ENCODE measurements around the gene ARHGAP26.
A peak's percentile ranks its signal among the peaks of the same experiment; 100 is the strongest.

- TF ChIP-seq CTCF (conservative IDR thresholded peaks at IDR 0.05; ENCODE audit: low read depth, low read length), result no peak
- no peak for TF ChIP-seq ELK1 (IDR thresholded peaks at IDR 0.05; ENCODE audit: borderline replicate concordance, low read depth, low read length)
- no peak for TF ChIP-seq POLR2A (IDR thresholded peaks at IDR 0.05; ENCODE audit: low read depth, low read length)
- no peak for TF ChIP-seq SMC3 (IDR thresholded peaks at IDR 0.05; ENCODE audit: low read depth, low read length)
- no peak for TF ChIP-seq BHLHE40 (IDR thresholded peaks at IDR 0.05; ENCODE audit: low read depth, low read length)
- peak; percentile 28; the same call in 1 of the 2 replicates for TF ChIP-seq USF2 (IDR thresholded peaks at IDR 0.05; ENCODE audit: low read depth, low read length)
- TF ChIP-seq MXI1 (IDR thresholded peaks at IDR 0.05; ENCODE audit: borderline replicate concordance, low read depth, low read length), result no peak
- no peak for TF ChIP-seq RCOR1 (IDR thresholded peaks at IDR 0.05; ENCODE audit: insufficient replicate concordance, low read length)
- no peak for TF ChIP-seq RFX5 (IDR thresholded peaks at IDR 0.05; ENCODE audit: low read depth, low read length)
- no peak for TF ChIP-seq RAD21 (IDR thresholded peaks at IDR 0.05; ENCODE audit: low read length)
- TF ChIP-seq MAFK (IDR thresholded peaks at IDR 0.05; ENCODE audit: low read depth, low read length), result no peak
Observed at GRCh38 chr5:142970440-142971030, 200.4 kb downstream of the ARHGAP26 start.
